ENCODE results near the gene CUBN.

DNA sequence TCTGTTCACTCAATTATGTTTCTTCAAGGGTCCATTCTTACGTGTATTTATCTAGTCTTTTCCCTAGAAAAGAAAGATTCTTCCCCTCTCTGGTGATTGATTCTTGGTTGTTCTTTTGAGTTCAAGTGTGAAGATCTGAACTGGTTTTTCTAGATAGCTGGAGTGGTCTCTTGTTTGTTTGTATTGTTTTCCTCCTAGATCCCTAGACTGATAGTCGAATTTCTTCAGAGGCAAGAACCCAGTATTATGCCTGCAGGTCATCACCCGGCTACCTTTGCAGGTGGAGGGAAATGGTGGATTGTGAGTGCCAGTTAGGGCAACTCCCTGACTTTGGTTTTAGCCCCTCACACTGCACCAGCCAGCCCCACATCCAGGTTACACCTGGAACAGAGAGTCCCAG lies 310.2 kb downstream of the CUBN start:
- TF ChIP-seq CTCF (IDR thresholded peaks at IDR 0.05) = no peak
- TF ChIP-seq POLR2AphosphoS5 (IDR thresholded peaks at IDR 0.05) = no peak
- no peak for TF ChIP-seq POLR2A (IDR thresholded peaks at IDR 0.05)
- TF ChIP-seq EP300 (IDR thresholded peaks at IDR 0.05) = no peak
